HepG2 (cell line): ENCODE measurements around the gene NACC2. TPM values are rescaled to one million over a fixed set of nuclear protein-coding genes. Genes with fewer than 3 reads are reported as not detected.
A peak's percentile ranks its signal among the peaks of the same experiment; 100 is the strongest.

Experiments used
- ATAD3A ChIP-seq: sonication (generic); formaldehyde crosslinking; IDR thresholded peaks from 2 replicates; pipeline ENCODE4 v1.4.0; 2020; ENCODE audit warnings: missing genetic modification reagents
- ATF2 ChIP-seq: sonication (generic); formaldehyde crosslinking; IDR thresholded peaks from 2 replicates; pipeline ENCODE4 v1.4.0; 2020; ENCODE audit warnings: missing genetic modification reagents
- ATF3 ChIP-seq: sonication (generic); formaldehyde crosslinking; IDR thresholded peaks from 2 replicates; pipeline ENCODE4 v1.4.0; 2020; ENCODE audit warnings: missing genetic modification reagents
- DDIT3 ChIP-seq: sonication (generic); formaldehyde crosslinking; IDR thresholded peaks from 2 replicates; pipeline ENCODE4 v1.4.0; 2020; ENCODE audit warnings: mild to moderate bottlenecking, missing genetic modification reagents
- DPF2 ChIP-seq: sonication (generic); formaldehyde crosslinking; IDR thresholded peaks from 2 replicates; pipeline ENCODE4 v1.4.0; 2020; ENCODE audit warnings: mild to moderate bottlenecking, low read depth, missing genetic modification reagents, borderline replicate concordance
- HDAC6 ChIP-seq: fragments of 200-600 bp; sonication (generic); IDR thresholded peaks from 2 replicates; pipeline ENCODE4 v1.7.0; 2017; ENCODE audit warnings: mild to moderate bottlenecking, antibody characterized with exemption, low read length, low read depth
- HMG20B ChIP-seq: conservative IDR thresholded peaks from 2 replicates; pipeline ENCODE4 v1.6.1; 2016; ENCODE audit warnings: missing genetic modification reagents, missing compliant biosample characterization
- KMT2A ChIP-seq: sonication (generic); formaldehyde crosslinking; IDR thresholded peaks from 2 replicates; pipeline ENCODE4 v1.4.0; 2020; ENCODE audit warnings: missing genetic modification reagents
- NR2F2 ChIP-seq: IDR thresholded peaks from 2 replicates; pipeline ENCODE4 v1.6.1; 2012; ENCODE audit warnings: low read depth, inconsistent platforms, borderline replicate concordance
- RFX1 ChIP-seq: fragments of 450-650 bp; IDR thresholded peaks from 2 replicates; pipeline ENCODE4 v1.6.1; 2017
- SMYD3 ChIP-seq: sonication (generic); formaldehyde crosslinking; IDR thresholded peaks from 2 replicates; pipeline ENCODE4 v1.8.1; 2023; ENCODE audit warnings: mild to moderate bottlenecking, missing genetic modification reagents
- THAP9 ChIP-seq: sonication (generic); formaldehyde crosslinking; IDR thresholded peaks from 2 replicates; pipeline ENCODE4; 2020; ENCODE audit warnings: missing genetic modification reagents, mild to moderate bottlenecking, borderline replicate concordance
- TIGD3 ChIP-seq: sonication (generic); formaldehyde crosslinking; IDR thresholded peaks from 2 replicates; pipeline ENCODE4 v1.5.1; 2020; ENCODE audit warnings: mild to moderate bottlenecking, missing genetic modification reagents, borderline replicate concordance
- ZNF251 ChIP-seq: sonication (generic); formaldehyde crosslinking; IDR thresholded peaks from 2 replicates; pipeline ENCODE4 v1.9.0; 2021; ENCODE audit warnings: mild to moderate bottlenecking, missing genetic modification reagents
- ZNF331 ChIP-seq: sonication (generic); formaldehyde crosslinking; IDR thresholded peaks from 2 replicates; pipeline ENCODE4 v1.4.0; 2020; ENCODE audit warnings: missing genetic modification reagents
- ZNF510 ChIP-seq: sonication (generic); formaldehyde crosslinking; IDR thresholded peaks from 2 replicates; pipeline ENCODE4 v1.4.0; 2020; ENCODE audit warnings: low read depth, mild to moderate bottlenecking, missing genetic modification reagents
- ZNF580 ChIP-seq: IDR thresholded peaks from 2 replicates; pipeline ENCODE4 v1.6.1; 2016; ENCODE audit warnings: low read depth, borderline replicate concordance
- ZNF660 ChIP-seq: sonication (generic); formaldehyde crosslinking; IDR thresholded peaks from 2 replicates; pipeline ENCODE4 v1.5.1; 2020; ENCODE audit warnings: mild to moderate bottlenecking, low read depth, missing genetic modification reagents, borderline replicate concordance
- ZNF75D ChIP-seq: sonication (generic); formaldehyde crosslinking; IDR thresholded peaks from 2 replicates; pipeline ENCODE4 v1.8.1; 2023; ENCODE audit warnings: missing genetic modification reagents, mild to moderate bottlenecking, borderline replicate concordance
- ZNF773 ChIP-seq: sonication (generic); formaldehyde crosslinking; IDR thresholded peaks from 2 replicates; pipeline ENCODE4 v1.4.0; 2020; ENCODE audit warnings: missing genetic modification reagents, borderline replicate concordance
- ZNF891 ChIP-seq: sonication (generic); formaldehyde crosslinking; IDR thresholded peaks from 2 replicates; pipeline ENCODE4 v1.5.0; 2020; ENCODE audit warnings: mild to moderate bottlenecking, missing genetic modification reagents
- polyA plus RNA-seq, 8 experiments: library from polyadenylated mRNA; depleted of rRNA in 3 of 8; stranded (reverse) in 7 of 8; unstranded in 1 of 8; fragments of >200 nt; fragmentation: Illumina TruSeq in 4 of 8; extraction: Trizol in 4 of 8; gene quantifications; 2 replicates each; pipeline versions ENCODE4 v1.2.1 to v1.2.3, GENCODE V29; 2011 to 2016; ENCODE audit warnings: low read depth in 4 of 8, missing spikeins in 1 of 8, mixed read lengths in 1 of 8; ENCODE audit not compliant: insufficient read depth in 1 of 8
- total RNA-seq, 5 experiments: library from RNA; depleted of rRNA; stranded (reverse); fragments of >200 nt; fragmentation: Illumina TruSeq; extraction: Trizol; gene quantifications; 2 replicates each; pipeline ENCODE4 v1.2.3, GENCODE V29; 2016; ENCODE audit warnings: low read depth in 1 of 5

Gene NACC2
- total and polyA plus RNA-seq, 2 of the 13 experiments (the other 11 are each of a cell fraction or from before 2014, with no cell fraction given), result 5.9 to 12.3 TPM

- TF ChIP-seq ZNF660 (CRISPR knock-in tag), result no peak
- TF ChIP-seq HMG20B (CRISPR knock-in tag), result no peak
- peak; percentile 22; the same call in 1 of the 2 replicates for TF ChIP-seq NR2F2
- no peak for TF ChIP-seq ZNF251 (CRISPR knock-in tag)
- no peak for TF ChIP-seq ZNF510 (CRISPR knock-in tag)
- TF ChIP-seq DDIT3 (CRISPR knock-in tag), result no peak
- no peak for TF ChIP-seq ZNF75D
- TF ChIP-seq SMYD3, result peak; percentile 59; the same call in 1 of the 2 replicates
- no peak for TF ChIP-seq ATAD3A (CRISPR knock-in tag)
- TF ChIP-seq THAP9, result no peak
- no peak for TF ChIP-seq HDAC6
- 0 out of 2 replicates have a peak, but pooled peaks have one; percentile 20 for TF ChIP-seq ZNF773
- no peak for TF ChIP-seq ZNF891 (CRISPR knock-in tag)
- TF ChIP-seq RFX1, result no peak
- TF ChIP-seq TIGD3 (CRISPR knock-in tag), result no peak; the same call in 1 of the 2 replicates
- TF ChIP-seq DPF2 (CRISPR knock-in tag), result no peak
- TF ChIP-seq ZNF331 (CRISPR knock-in tag), result peak; percentile 33; the same call in 1 of the 2 replicates
- no peak; the same call in 1 of the 2 replicates for TF ChIP-seq ZNF580 (CRISPR knock-in tag)
- TF ChIP-seq ATF2 (CRISPR knock-in tag), result no peak
- TF ChIP-seq KMT2A (CRISPR knock-in tag), result no peak
- TF ChIP-seq ATF3 (CRISPR knock-in tag), result 0 out of 2 replicates have a peak, but pooled peaks have one; percentile 4
These were observed 851 bp downstream of the NACC2 start (continued) for GRCh38 chr9:136093995-136094881.
